Measurements from ENCODE around the gene TUBB2A. TPM values are rescaled to one million over a fixed set of nuclear protein-coding genes. Genes with fewer than 3 reads are reported as not detected.
A peak's percentile ranks its signal among the peaks of the same experiment; 100 is the strongest.

Gene TUBB2A
- total RNA-seq, 2 donors from 2014 or later: 17.2 to 39.6 TPM

DNA sequence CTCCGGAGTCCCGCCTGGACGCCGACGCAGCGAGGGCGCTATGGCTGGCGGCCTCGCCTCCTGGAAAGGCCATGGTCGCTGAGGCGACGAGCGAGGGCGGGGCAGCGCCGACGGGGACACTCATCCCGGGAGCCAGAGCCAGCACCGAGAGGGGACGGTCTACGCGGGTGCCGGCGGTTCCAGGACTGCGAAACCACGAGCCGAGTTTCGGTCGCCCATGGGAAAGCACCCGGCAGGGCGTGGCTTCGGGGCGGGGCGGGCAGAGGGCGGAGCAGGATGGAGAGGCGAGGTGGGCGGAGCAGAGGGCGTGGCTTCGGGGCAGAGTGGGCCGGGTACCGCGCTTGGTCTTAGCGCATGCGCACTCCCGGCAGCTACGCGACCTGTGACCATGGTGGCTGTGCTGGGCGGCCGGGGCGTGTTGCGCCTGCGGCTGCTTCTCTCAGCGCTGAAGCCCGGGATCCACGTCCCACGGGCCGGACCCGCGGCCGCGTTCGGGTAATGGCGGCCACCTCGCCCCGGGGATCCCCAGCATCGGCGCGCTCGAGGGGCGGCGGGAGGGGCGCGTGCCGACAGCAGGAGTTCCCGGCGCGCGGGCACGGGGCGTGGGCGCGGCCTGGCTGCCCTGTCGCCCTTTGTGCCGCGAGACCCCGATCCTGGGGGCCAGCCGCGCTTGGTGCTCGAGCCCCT lies 38.8 kb downstream of the TUBB2A start, which contains the start of gene BPHL:
Gene BPHL, plus strand, starts transcription at position 359 of the 687 bp plus-strand sequence. Its CDS starts 30 bp downstream, at position 389.
- H3K27me3 ChIP-seq (replicated peaks; ENCODE audit: insufficient read depth): no peaks in the 10 kb centered on the region
- H3K4me1 ChIP-seq (replicated peaks): no peaks in the 10 kb centered on the region
- peak within 1 kb of the TSS; percentile 84 to 86 for H3K4me3 ChIP-seq
- TF ChIP-seq POLR2A (IDR thresholded peaks at IDR 0.05): peak; percentile 87
- peak; percentile 88 for TF ChIP-seq POLR2AphosphoS5 (IDR thresholded peaks at IDR 0.05)
- no peak for TF ChIP-seq CTCF (IDR thresholded peaks at IDR 0.05)
- intact Hi-C loops (cut with DNase I): loop anchor here (2.0 kb wide), 1 partner anchor 50 kb away; the partner anchor contains the start of gene RIPK1
- no peaks in the 10 kb centered on the region for H3K9me3 ChIP-seq
- H3K27ac ChIP-seq: peak within 1 kb of the TSS; percentile 95 to 96
- DNase-seq (ENCODE audit: low spot score): peak; percentile 96
- no peaks in the 10 kb centered on the region for H3K36me3 ChIP-seq
- WGBS: under 1% methylated on average over 75 of the region's 89 CpGs

GRCh38 chr6:3117912-3118352 lies 39.4 kb downstream of the TUBB2A start:
- intact Hi-C loops (cut with DNase I): loop anchor here (2.0 kb wide), 1 partner anchor 49 kb away; the partner anchor contains the start of gene RIPK1
- H3K27me3 ChIP-seq (replicated peaks; ENCODE audit: insufficient read depth): no peaks in the 10 kb centered on the region
- H3K4me1 ChIP-seq (replicated peaks): no peaks in the 10 kb centered on the region
- no peaks in the 10 kb centered on the region for H3K9me3 ChIP-seq
- H3K4me3 ChIP-seq: peak overlapping the region; percentile 84 to 86
- DNase-seq (ENCODE audit: low spot score): no peak
- TF ChIP-seq POLR2A (IDR thresholded peaks at IDR 0.05) (no peak), POLR2AphosphoS5 (IDR thresholded peaks at IDR 0.05) (no peak), CTCF (IDR thresholded peaks at IDR 0.05) (no peak)
- no peaks in the 10 kb centered on the region for H3K36me3 ChIP-seq
- H3K27ac ChIP-seq: peak overlapping the region; percentile 95 to 96
- 10% methylated on average over 8 of the region's 8 CpGs for WGBS

DNA sequence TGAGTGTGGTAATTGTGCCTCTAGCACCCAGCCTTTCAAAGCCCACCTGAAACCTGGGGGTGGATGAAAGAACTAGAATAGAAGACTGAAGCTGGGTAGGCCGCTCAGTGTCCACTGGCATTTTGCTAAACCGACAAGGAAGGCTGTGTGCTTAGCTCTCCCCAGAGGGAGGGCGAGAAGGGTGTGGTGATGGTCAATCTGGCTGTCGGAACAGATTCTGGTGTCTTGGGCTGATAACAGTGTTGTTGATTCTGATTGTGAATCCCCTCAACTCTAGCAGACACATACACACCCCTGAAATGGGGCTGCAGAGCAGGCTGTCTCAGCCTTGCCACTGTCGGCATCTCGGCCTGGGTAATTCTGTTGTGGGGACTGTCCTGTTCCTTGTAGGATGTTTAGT lies 43.0 kb downstream of the TUBB2A start:
- TF ChIP-seq POLR2AphosphoS5 (IDR thresholded peaks at IDR 0.05): no peak
- no peak for TF ChIP-seq POLR2A (IDR thresholded peaks at IDR 0.05)
- TF ChIP-seq CTCF (IDR thresholded peaks at IDR 0.05): no peak
- intact Hi-C loops (cut with DNase I): no loop called here
- DNase-seq (ENCODE audit: low spot score): no peak
- Histone ChIP-seq H3K36me3 (no peaks in the 10 kb centered on the region), H3K9me3 (no peaks in the 10 kb centered on the region), H3K4me3 (no peak overlapping the region), H3K27ac (no peak overlapping the region), H3K4me1 (replicated peaks) (no peaks in the 10 kb centered on the region), H3K27me3 (replicated peaks; ENCODE audit: insufficient read depth) (no peaks in the 10 kb centered on the region)
- 97% methylated on average over 6 of the region's 6 CpGs for WGBS

DNA sequence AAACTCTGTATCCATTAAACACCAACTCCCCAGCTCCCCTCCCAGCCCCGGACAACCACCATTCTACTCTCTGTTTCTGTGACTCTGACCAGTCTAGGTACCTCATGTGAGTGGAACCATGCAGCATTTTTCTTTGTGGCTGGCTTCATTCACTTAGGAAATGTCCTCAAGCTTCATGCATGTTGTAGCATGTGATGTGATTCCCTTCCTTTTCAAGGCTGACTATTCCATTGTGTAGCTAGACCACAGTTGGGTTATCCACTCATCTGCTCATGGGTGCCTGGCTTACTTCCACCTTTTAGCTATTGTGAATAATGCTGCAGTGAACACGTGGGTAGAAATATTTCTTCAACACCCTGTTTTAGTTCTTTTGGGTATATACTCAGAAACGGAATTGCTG lies 47.6 kb downstream of the TUBB2A start:
- no peaks in the 10 kb centered on the region for H3K4me1 ChIP-seq (replicated peaks)
- TF ChIP-seq POLR2AphosphoS5 (IDR thresholded peaks at IDR 0.05) (no peak), POLR2A (IDR thresholded peaks at IDR 0.05) (no peak), CTCF (IDR thresholded peaks at IDR 0.05) (no peak)
- H3K9me3 ChIP-seq: no peaks in the 10 kb centered on the region
- 82% methylated on average over 3 of the region's 3 CpGs for WGBS
- no peaks in the 10 kb centered on the region for H3K27me3 ChIP-seq (replicated peaks; ENCODE audit: insufficient read depth)
- peaks cover 0 to 7% of the 10 kb centered on the region in 2 donors for H3K36me3 ChIP-seq
- H3K4me3 ChIP-seq: no peak overlapping the region
- intact Hi-C loops (cut with DNase I): no loop called here
- DNase-seq (ENCODE audit: low spot score): no peak
- no peak overlapping the region for H3K27ac ChIP-seq

All from prostate gland (tissue), 2 donors.